DMS53 (cell line): ENCODE results near the gene C16orf96.

Experiments
- DNase-seq: peaks from one replicate; lab custom pipeline; 2025; lab: John Stamatoyannopoulos, UW

Gene C16orf96

GRCh38 chr16:4525634-4526277 lies 30.4 kb upstream of the C16orf96 start:
- no peak for DNase-seq

- DNase-seq = peak; percentile 13
These were observed 26.8 kb upstream of the C16orf96 start for GRCh38 chr16:4529085-4530060.

- no peak for DNase-seq
These were observed 24.3 kb upstream of the C16orf96 start for GRCh38 chr16:4531811-4532210.

GRCh38 chr16:4532238-4532637 lies 23.9 kb upstream of the C16orf96 start:
- DNase-seq = no peak

- no peak for DNase-seq
These were observed 22.6 kb upstream of the C16orf96 start for GRCh38 chr16:4533490-4533889.

- no peak for DNase-seq
These were observed 21.9 kb upstream of the C16orf96 start for GRCh38 chr16:4534151-4534790.

- no peak for DNase-seq
These were observed 20.5 kb upstream of the C16orf96 start for GRCh38 chr16:4535627-4536108.

GRCh38 chr16:4536391-4537106 lies 19.6 kb upstream of the C16orf96 start:
- DNase-seq = no peak

- peak; percentile 53 for DNase-seq
These were observed 18.5 kb upstream of the C16orf96 start for GRCh38 chr16:4537376-4538343.

- peak; percentile 98 for DNase-seq
These were observed 17.5 kb upstream of the C16orf96 start, which contains the start of gene CDIP1 for GRCh38 chr16:4538350-4539235. TSS of gene CDIP1 (minus strand) at chr16:4538773. CDS start at chr16:4514130, 24,643 bp downstream.

- DNase-seq = no peak
These were observed 16.3 kb upstream of the C16orf96 start for GRCh38 chr16:4539716-4540284.

GRCh38 chr16:4544473-4544872 lies 11.7 kb upstream of the C16orf96 start:
- peak; percentile 13 for DNase-seq

- no peak for DNase-seq
These were observed 8.0 kb upstream of the C16orf96 start for GRCh38 chr16:4548124-4548523.

- DNase-seq = no peak
These were observed 5.5 kb upstream of the C16orf96 start for GRCh38 chr16:4550591-4550990.

- no peak for DNase-seq
These were observed 3.6 kb upstream of the C16orf96 start for GRCh38 chr16:4552541-4552940.

- peak; percentile 30 for DNase-seq
These were observed 440 bp downstream of the C16orf96 start for GRCh38 chr16:4556580-4556979.

GRCh38 chr16:4557973-4558372 lies 1.8 kb downstream of the C16orf96 start:
- DNase-seq = no peak

GRCh38 chr16:4561596-4561995 lies 5.5 kb downstream of the C16orf96 start:
- peak; percentile 18 for DNase-seq

GRCh38 chr16:4564661-4565267 lies 8.6 kb downstream of the C16orf96 start:
- no peak for DNase-seq
